ENCODE results near the gene NAIF1. TPM values are rescaled to one million over a fixed set of nuclear protein-coding genes. Genes with fewer than 3 reads are reported as not detected.

The NAIF1 gene
- total RNA-seq, 1 experiment from 2014 or later: 12.4 TPM

DNA sequence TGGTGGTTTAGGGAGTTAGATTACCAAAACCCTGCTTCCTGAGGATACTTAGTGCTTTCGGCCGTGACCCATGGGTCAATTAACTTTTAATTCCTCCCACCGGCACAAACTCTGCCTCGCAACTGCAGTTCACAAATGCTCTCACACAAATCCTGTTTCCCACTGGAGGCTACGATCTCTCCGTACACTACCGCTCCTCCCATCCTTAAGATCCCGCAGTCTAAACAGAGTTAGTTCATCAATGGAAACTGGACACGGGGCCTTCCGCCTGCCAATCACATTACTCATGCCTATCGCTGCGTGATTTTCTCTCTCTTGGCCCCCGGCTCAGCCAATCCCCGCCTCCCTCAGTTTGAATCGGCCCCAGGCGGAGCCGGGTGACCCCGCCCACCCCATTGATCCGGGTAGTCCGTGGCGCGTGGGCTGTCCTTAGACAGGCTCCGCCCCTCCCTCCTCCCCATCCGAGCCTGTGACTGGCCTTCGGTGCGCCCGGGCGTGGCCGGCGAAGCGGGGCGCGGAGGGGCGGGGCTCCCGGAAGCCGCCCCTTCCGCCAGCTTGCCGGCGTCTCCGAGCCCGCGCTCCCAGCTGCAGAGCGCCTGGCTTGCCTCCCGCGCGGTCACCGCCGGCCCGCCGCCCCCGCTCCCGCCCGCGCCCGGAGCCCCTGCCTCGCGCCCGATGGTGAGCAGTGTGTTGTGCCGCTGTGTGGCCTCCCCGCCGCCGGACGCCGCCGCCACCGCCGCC lies 695 bp upstream of the NAIF1 start, which contains the start of gene SLC25A25 (continued):
- TF ChIP-seq, protein P1, sequence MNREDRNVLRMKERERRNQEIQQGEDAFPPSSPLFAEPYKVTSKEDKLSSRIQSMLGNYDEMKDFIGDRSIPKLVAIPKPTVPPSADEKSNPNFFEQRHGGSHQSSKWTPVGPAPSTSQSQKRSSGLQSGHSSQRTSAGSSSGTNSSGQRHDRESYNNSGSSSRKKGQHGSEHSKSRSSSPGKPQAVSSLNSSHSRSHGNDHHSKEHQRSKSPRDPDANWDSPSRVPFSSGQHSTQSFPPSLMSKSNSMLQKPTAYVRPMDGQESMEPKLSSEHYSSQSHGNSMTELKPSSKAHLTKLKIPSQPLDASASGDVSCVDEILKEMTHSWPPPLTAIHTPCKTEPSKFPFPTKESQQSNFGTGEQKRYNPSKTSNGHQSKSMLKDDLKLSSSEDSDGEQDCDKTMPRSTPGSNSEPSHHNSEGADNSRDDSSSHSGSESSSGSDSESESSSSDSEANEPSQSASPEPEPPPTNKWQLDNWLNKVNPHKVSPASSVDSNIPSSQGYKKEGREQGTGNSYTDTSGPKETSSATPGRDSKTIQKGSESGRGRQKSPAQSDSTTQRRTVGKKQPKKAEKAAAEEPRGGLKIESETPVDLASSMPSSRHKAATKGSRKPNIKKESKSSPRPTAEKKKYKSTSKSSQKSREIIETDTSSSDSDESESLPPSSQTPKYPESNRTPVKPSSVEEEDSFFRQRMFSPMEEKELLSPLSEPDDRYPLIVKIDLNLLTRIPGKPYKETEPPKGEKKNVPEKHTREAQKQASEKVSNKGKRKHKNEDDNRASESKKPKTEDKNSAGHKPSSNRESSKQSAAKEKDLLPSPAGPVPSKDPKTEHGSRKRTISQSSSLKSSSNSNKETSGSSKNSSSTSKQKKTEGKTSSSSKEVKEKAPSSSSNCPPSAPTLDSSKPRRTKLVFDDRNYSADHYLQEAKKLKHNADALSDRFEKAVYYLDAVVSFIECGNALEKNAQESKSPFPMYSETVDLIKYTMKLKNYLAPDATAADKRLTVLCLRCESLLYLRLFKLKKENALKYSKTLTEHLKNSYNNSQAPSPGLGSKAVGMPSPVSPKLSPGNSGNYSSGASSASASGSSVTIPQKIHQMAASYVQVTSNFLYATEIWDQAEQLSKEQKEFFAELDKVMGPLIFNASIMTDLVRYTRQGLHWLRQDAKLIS (CRISPR knock-in tag; IDR thresholded peaks at IDR 0.05; ENCODE audit: borderline replicate concordance): no peak

DNA sequence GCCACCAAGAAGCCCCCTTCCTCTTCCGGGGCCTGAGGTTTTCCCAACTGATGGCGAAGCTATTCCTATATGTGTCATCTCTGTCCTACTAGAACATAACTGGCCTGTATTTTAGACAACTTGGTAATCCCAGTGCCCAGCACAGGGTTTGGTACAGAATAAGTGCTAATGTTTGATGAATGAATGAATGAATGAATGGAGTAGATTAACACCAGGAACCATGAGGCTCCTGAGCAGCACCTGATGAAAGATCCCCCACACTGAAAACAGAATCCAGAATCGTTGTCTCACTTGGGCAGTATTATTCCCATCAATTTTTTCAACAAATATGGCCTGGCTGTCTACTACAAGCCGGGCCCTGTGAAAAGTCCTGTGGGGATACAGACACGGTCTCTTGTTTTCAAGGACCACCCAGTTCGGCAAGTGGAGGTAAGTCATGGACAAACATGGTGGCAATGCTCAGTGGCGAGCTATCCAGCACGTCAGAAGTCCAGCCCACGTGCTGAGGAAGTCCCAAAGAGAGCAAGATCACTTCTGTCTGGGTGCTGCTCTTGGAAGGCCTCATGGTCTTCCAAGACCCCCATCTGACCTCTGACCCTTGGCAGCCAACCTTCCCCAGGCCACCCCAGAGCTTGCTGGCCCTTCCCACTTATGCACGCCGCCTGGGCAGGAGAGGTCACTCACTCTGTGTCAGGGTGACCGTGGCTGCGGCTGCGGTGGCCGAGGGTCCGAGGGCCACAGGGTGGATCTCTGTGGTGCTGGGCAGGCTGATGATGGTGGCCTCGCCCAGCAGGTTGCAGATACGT lies 1.0 kb downstream of the NAIF1 start:
- ATAC-seq (no peak), DNase-seq (ENCODE audit: low spot score) (no peak)
- ChIA-PET CTCF (interaction anchor here (1.1 to 3.5 kb wide), 8 partner anchors 9 to 123 kb away, joined by 3 to 31 read pairs (median 12); no protein-coding TSS in a partner anchor), POLR2A (interaction anchor here (2.2 kb wide), 1 partner anchor 24 kb away, joined by 5 read pairs; no protein-coding TSS in a partner anchor)
- Mint-ChIP-seq H3K9me3 (no peaks in the 10 kb centered on the region), H3K36me3 (no peaks in the 10 kb centered on the region; the same call in 1 of the 2 replicates), H3K4me1 (peaks cover 23% of the 10 kb centered on the region), H3K4me3 (no peak overlapping the region; the same call in 1 of the 2 replicates), H3K27ac (no peak overlapping the region), H3K27me3 (ENCODE audit: low read depth) (no peaks in the 10 kb centered on the region)
- TF ChIP-seq ETV6 (CRISPR knock-in tag; IDR thresholded peaks at IDR 0.05) (no peak), ZNF317 (CRISPR knock-in tag; IDR thresholded peaks at IDR 0.05; ENCODE audit: borderline replicate concordance, low read depth) (no peak), GABPB1 (CRISPR knock-in tag; IDR thresholded peaks at IDR 0.05) (no peak), GRHL2 (CRISPR knock-in tag; IDR thresholded peaks at IDR 0.05; ENCODE audit: insufficient replicate concordance, severe bottlenecking) (no peak), FOXJ3 (CRISPR knock-in tag; IDR thresholded peaks at IDR 0.05; ENCODE audit: borderline replicate concordance) (no peak)
- TF ChIP-seq, protein P2, sequence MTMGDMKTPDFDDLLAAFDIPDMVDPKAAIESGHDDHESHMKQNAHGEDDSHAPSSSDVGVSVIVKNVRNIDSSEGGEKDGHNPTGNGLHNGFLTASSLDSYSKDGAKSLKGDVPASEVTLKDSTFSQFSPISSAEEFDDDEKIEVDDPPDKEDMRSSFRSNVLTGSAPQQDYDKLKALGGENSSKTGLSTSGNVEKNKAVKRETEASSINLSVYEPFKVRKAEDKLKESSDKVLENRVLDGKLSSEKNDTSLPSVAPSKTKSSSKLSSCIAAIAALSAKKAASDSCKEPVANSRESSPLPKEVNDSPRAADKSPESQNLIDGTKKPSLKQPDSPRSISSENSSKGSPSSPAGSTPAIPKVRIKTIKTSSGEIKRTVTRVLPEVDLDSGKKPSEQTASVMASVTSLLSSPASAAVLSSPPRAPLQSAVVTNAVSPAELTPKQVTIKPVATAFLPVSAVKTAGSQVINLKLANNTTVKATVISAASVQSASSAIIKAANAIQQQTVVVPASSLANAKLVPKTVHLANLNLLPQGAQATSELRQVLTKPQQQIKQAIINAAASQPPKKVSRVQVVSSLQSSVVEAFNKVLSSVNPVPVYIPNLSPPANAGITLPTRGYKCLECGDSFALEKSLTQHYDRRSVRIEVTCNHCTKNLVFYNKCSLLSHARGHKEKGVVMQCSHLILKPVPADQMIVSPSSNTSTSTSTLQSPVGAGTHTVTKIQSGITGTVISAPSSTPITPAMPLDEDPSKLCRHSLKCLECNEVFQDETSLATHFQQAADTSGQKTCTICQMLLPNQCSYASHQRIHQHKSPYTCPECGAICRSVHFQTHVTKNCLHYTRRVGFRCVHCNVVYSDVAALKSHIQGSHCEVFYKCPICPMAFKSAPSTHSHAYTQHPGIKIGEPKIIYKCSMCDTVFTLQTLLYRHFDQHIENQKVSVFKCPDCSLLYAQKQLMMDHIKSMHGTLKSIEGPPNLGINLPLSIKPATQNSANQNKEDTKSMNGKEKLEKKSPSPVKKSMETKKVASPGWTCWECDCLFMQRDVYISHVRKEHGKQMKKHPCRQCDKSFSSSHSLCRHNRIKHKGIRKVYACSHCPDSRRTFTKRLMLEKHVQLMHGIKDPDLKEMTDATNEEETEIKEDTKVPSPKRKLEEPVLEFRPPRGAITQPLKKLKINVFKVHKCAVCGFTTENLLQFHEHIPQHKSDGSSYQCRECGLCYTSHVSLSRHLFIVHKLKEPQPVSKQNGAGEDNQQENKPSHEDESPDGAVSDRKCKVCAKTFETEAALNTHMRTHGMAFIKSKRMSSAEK (CRISPR knock-in tag; IDR thresholded peaks at IDR 0.05; ENCODE audit: borderline replicate concordance): no peak
- TF ChIP-seq, protein P3, sequence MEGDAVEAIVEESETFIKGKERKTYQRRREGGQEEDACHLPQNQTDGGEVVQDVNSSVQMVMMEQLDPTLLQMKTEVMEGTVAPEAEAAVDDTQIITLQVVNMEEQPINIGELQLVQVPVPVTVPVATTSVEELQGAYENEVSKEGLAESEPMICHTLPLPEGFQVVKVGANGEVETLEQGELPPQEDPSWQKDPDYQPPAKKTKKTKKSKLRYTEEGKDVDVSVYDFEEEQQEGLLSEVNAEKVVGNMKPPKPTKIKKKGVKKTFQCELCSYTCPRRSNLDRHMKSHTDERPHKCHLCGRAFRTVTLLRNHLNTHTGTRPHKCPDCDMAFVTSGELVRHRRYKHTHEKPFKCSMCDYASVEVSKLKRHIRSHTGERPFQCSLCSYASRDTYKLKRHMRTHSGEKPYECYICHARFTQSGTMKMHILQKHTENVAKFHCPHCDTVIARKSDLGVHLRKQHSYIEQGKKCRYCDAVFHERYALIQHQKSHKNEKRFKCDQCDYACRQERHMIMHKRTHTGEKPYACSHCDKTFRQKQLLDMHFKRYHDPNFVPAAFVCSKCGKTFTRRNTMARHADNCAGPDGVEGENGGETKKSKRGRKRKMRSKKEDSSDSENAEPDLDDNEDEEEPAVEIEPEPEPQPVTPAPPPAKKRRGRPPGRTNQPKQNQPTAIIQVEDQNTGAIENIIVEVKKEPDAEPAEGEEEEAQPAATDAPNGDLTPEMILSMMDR (IDR thresholded peaks at IDR 0.05): no peak
- TF ChIP-seq, protein P4, sequence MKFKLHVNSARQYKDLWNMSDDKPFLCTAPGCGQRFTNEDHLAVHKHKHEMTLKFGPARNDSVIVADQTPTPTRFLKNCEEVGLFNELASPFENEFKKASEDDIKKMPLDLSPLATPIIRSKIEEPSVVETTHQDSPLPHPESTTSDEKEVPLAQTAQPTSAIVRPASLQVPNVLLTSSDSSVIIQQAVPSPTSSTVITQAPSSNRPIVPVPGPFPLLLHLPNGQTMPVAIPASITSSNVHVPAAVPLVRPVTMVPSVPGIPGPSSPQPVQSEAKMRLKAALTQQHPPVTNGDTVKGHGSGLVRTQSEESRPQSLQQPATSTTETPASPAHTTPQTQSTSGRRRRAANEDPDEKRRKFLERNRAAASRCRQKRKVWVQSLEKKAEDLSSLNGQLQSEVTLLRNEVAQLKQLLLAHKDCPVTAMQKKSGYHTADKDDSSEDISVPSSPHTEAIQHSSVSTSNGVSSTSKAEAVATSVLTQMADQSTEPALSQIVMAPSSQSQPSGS (CRISPR knock-in tag; IDR thresholded peaks at IDR 0.05; ENCODE audit: borderline replicate concordance, low read depth): no peak
- TF ChIP-seq, protein P5, sequence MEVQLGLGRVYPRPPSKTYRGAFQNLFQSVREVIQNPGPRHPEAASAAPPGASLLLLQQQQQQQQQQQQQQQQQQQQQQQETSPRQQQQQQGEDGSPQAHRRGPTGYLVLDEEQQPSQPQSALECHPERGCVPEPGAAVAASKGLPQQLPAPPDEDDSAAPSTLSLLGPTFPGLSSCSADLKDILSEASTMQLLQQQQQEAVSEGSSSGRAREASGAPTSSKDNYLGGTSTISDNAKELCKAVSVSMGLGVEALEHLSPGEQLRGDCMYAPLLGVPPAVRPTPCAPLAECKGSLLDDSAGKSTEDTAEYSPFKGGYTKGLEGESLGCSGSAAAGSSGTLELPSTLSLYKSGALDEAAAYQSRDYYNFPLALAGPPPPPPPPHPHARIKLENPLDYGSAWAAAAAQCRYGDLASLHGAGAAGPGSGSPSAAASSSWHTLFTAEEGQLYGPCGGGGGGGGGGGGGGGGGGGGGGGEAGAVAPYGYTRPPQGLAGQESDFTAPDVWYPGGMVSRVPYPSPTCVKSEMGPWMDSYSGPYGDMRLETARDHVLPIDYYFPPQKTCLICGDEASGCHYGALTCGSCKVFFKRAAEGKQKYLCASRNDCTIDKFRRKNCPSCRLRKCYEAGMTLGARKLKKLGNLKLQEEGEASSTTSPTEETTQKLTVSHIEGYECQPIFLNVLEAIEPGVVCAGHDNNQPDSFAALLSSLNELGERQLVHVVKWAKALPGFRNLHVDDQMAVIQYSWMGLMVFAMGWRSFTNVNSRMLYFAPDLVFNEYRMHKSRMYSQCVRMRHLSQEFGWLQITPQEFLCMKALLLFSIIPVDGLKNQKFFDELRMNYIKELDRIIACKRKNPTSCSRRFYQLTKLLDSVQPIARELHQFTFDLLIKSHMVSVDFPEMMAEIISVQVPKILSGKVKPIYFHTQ (CRISPR knock-in tag; IDR thresholded peaks at IDR 0.05): no peak
